DMS153 treated with DMSO at 0.1 percent for 48 hours (cell line): ENCODE measurements around the gene SV2C.

Experiments
- DNase-seq: peaks from one replicate; lab custom pipeline; 2025; ENCODE audit not compliant: unreplicated experiment; lab: John Stamatoyannopoulos, UW

The SV2C gene

GRCh38 chr5:76099286-76099702 lies 16.1 kb downstream of the SV2C start:
- no peak for DNase-seq

GRCh38 chr5:76099756-76100155 lies 16.6 kb downstream of the SV2C start:
- DNase-seq: no peak

GRCh38 chr5:76104027-76104426 lies 20.8 kb downstream of the SV2C start:
- DNase-seq: no peak

- DNase-seq: no peak
Measured at GRCh38 chr5:76106149-76106548, 23.0 kb downstream of the SV2C start.

- no peak for DNase-seq
Measured at GRCh38 chr5:76111477-76112174, 28.4 kb downstream of the SV2C start.

- no peak for DNase-seq
Measured at GRCh38 chr5:76113103-76113502, 29.9 kb downstream of the SV2C start.

- no peak for DNase-seq
Measured at GRCh38 chr5:76114179-76114851, 31.1 kb downstream of the SV2C start.

GRCh38 chr5:76125346-76125745 lies 42.2 kb downstream of the SV2C start:
- DNase-seq: no peak

- DNase-seq: no peak
Measured at GRCh38 chr5:76125888-76126287, 42.7 kb downstream of the SV2C start.

GRCh38 chr5:76134003-76134402 lies 50.8 kb downstream of the SV2C start:
- no peak for DNase-seq

GRCh38 chr5:76134646-76135045 lies 51.5 kb downstream of the SV2C start:
- DNase-seq: no peak

GRCh38 chr5:76137887-76138542 lies 54.8 kb downstream of the SV2C start:
- DNase-seq: no peak

GRCh38 chr5:76143884-76144283 lies 60.7 kb downstream of the SV2C start:
- no peak for DNase-seq

GRCh38 chr5:76144513-76145274 lies 61.5 kb downstream of the SV2C start:
- no peak for DNase-seq

GRCh38 chr5:76145945-76146344 lies 62.8 kb downstream of the SV2C start:
- DNase-seq: no peak

GRCh38 chr5:76149636-76150035 lies 66.5 kb downstream of the SV2C start:
- DNase-seq: no peak

GRCh38 chr5:76152161-76152560 lies 69.0 kb downstream of the SV2C start:
- DNase-seq: no peak

- DNase-seq: no peak
Measured at GRCh38 chr5:76152700-76153099, 69.5 kb downstream of the SV2C start.

GRCh38 chr5:76153271-76153670 lies 70.1 kb downstream of the SV2C start:
- DNase-seq: no peak

- no peak for DNase-seq
Measured at GRCh38 chr5:76154009-76154690, 71.0 kb downstream of the SV2C start.

- no peak for DNase-seq
Measured at GRCh38 chr5:76155536-76155935, 72.4 kb downstream of the SV2C start.
